Measurements from ENCODE around the gene SMC1B. TPM values are rescaled to one million over a fixed set of nuclear protein-coding genes. Genes with fewer than 3 reads are reported as not detected.

Gene SMC1B
- total RNA-seq, 1 donor from 2014 or later, result not detected

DNA sequence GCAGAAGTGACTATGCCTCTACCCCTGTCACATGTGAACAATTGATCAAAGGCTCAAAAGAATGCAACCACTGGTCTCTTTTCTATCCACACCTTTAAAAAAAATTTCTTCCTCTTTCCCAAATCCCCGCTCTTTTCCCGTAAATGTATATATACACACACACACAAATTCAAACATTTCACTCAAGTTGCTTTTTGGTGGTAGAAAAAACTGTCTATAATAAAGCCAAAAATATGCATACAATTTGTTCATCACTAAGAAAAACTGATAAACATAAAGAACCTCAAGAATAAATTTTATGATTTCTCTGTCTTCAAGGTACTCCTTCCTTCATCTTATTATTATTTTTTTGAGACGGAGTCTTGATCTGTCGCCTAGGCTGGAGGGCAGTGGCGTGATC lies 5.6 kb downstream of the SMC1B start:
- no peak overlapping the region for H3K4me3 Mint-ChIP-seq (ENCODE audit: unreplicated experiment)

DNA sequence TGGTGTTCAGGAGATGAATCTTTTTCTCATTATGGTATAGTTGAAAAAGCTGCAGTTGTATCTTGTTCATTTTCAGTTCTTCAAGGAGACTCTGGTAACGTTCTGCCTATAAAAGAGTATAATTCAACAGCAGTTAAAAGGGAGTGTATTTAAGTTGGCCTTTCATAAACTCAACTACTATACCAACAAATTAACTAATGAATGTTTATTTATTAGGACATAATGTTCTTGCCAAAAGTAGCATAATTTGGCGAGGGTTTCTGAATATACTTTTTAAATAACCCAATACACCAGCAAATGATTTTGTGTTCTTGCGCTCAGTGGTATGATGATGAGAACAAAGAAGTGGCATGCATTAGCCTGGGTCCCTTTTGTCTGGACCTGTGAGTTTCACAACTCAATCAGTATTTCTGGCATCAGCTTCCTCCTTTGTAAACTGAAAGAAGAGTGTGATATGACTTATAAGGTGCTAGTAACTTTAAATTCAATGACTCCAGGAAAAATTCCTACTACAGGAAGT lies 10.9 kb downstream of the SMC1B start:
- H3K4me1 Mint-ChIP-seq (ENCODE audit: unreplicated experiment), result no peaks in the 10 kb centered on the region
- TF ChIP-seq, protein P1, sequence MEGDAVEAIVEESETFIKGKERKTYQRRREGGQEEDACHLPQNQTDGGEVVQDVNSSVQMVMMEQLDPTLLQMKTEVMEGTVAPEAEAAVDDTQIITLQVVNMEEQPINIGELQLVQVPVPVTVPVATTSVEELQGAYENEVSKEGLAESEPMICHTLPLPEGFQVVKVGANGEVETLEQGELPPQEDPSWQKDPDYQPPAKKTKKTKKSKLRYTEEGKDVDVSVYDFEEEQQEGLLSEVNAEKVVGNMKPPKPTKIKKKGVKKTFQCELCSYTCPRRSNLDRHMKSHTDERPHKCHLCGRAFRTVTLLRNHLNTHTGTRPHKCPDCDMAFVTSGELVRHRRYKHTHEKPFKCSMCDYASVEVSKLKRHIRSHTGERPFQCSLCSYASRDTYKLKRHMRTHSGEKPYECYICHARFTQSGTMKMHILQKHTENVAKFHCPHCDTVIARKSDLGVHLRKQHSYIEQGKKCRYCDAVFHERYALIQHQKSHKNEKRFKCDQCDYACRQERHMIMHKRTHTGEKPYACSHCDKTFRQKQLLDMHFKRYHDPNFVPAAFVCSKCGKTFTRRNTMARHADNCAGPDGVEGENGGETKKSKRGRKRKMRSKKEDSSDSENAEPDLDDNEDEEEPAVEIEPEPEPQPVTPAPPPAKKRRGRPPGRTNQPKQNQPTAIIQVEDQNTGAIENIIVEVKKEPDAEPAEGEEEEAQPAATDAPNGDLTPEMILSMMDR (IDR thresholded peaks at IDR 0.05; ENCODE audit: unreplicated experiment), result no peak
- no peaks in the 10 kb centered on the region for H3K9me3 Mint-ChIP-seq (ENCODE audit: unreplicated experiment)
- no peak overlapping the region for H3K4me3 Mint-ChIP-seq (ENCODE audit: unreplicated experiment)
- DNase-seq (ENCODE audit: low spot score), result no peak
- H3K36me3 Mint-ChIP-seq (ENCODE audit: low read depth, unreplicated experiment), result no peaks in the 10 kb centered on the region
- no peaks in the 10 kb centered on the region for H3K27me3 Mint-ChIP-seq (ENCODE audit: unreplicated experiment)
- H3K27ac Mint-ChIP-seq (ENCODE audit: unreplicated experiment), result no peak overlapping the region

More for the DNA sequence above, 5.6 kb downstream of the SMC1B start:
- DNase-seq (ENCODE audit: low spot score), result no peak
- Mint-ChIP-seq H3K27me3 (ENCODE audit: unreplicated experiment) (no peaks in the 10 kb centered on the region), H3K36me3 (ENCODE audit: low read depth, unreplicated experiment) (no peaks in the 10 kb centered on the region), H3K27ac (ENCODE audit: unreplicated experiment) (no peak overlapping the region), H3K4me1 (ENCODE audit: unreplicated experiment) (no peaks in the 10 kb centered on the region), H3K9me3 (ENCODE audit: unreplicated experiment) (no peaks in the 10 kb centered on the region)
- TF ChIP-seq, protein P1 (IDR thresholded peaks at IDR 0.05; ENCODE audit: unreplicated experiment), result no peak

DNA sequence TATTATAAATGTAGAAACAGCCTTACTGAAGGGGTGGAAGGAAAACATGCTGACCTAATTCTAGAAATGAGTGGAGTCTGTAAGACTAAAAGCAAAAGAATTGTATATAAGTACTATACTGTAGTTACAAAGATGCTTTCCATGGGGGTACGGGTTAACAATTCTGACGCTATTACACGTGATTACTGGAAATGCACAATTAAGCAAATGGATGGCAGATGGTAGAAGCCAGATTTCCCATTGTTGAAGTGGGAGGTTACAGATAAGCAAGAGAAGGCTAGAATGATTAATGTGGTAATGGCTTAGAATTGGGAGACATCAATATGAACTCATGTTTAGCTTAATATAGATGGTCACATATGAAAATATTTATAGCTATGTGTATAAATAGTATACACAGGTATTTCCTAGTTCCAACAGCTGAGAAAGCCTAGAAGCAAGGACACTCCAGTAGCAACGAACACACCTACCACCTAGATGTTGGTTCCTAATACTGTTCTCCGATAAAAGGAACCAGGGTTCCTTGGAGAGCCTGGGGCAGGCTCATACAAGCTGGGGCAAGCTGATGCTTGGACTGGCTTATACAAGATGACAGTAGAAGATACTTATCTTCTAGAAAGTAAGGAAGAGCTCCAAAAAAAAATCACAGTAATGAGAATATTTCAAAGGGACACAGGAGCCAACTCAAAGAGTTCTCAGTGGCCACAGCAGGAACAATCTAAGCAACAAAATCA lies 13.5 kb downstream of the SMC1B start:
- Mint-ChIP-seq H3K9me3 (ENCODE audit: unreplicated experiment) (no peaks in the 10 kb centered on the region), H3K27ac (ENCODE audit: unreplicated experiment) (no peak overlapping the region), H3K27me3 (ENCODE audit: unreplicated experiment) (no peaks in the 10 kb centered on the region)

DNA sequence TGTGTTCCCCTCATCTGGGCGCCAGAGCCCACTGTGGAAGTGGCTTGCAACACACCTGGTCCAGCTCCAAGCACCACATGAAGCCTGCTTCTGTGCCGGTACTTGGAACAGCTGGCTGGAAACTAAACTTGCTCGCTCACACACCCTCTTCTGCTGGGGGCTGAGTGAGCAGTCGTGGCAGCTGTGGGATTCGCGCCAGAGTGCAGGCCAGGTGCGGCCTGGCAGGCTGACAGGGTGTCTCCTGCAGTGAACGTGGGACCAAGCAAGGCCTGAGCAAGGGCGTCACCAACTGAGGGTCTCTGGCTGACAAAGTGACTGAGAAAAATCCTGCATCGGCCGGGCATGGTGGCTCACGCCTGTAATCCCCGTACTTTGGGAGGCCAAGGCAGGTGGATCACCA lies 15.2 kb downstream of the SMC1B start:
- no peak overlapping the region for H3K27ac Mint-ChIP-seq (ENCODE audit: unreplicated experiment)
- DNase-seq (ENCODE audit: low spot score), result no peak
- H3K4me3 Mint-ChIP-seq (ENCODE audit: unreplicated experiment), result no peak overlapping the region
- no peaks in the 10 kb centered on the region for H3K4me1 Mint-ChIP-seq (ENCODE audit: unreplicated experiment)
- no peaks in the 10 kb centered on the region for H3K27me3 Mint-ChIP-seq (ENCODE audit: unreplicated experiment)
- TF ChIP-seq, protein P1 (IDR thresholded peaks at IDR 0.05; ENCODE audit: unreplicated experiment), result no peak
- no peaks in the 10 kb centered on the region for H3K9me3 Mint-ChIP-seq (ENCODE audit: unreplicated experiment)
- no peaks in the 10 kb centered on the region for H3K36me3 Mint-ChIP-seq (ENCODE audit: low read depth, unreplicated experiment)

More for the DNA sequence above, 13.5 kb downstream of the SMC1B start:
- Mint-ChIP-seq H3K36me3 (ENCODE audit: low read depth, unreplicated experiment) (no peaks in the 10 kb centered on the region), H3K4me3 (ENCODE audit: unreplicated experiment) (no peak overlapping the region), H3K4me1 (ENCODE audit: unreplicated experiment) (no peaks in the 10 kb centered on the region)
- TF ChIP-seq, protein P1 (IDR thresholded peaks at IDR 0.05; ENCODE audit: unreplicated experiment), result no peak
- no peak for DNase-seq (ENCODE audit: low spot score)

DNA sequence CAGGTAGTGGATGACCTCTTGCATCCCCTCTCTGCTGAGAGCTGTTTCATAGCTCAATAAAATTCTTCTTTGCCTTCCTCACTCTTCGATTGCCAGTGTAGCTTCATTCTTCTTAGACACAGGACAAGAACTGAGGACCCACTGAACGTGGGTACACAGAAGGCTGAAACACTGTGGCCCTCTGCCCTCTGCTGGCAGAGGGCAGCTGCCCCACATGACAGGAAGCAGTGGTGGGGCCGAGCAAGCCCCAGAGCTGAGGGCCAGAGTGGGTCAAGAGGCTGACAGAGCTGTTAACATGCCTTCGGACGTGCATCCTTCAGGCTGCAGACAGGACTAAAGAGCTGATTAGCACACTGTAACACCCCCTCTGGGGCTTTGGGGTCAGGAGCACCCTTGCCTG lies 15.6 kb downstream of the SMC1B start:
- Mint-ChIP-seq H3K27ac (ENCODE audit: unreplicated experiment) (no peak overlapping the region), H3K4me3 (ENCODE audit: unreplicated experiment) (no peak overlapping the region), H3K36me3 (ENCODE audit: low read depth, unreplicated experiment) (no peaks in the 10 kb centered on the region), H3K9me3 (ENCODE audit: unreplicated experiment) (no peaks in the 10 kb centered on the region), H3K27me3 (ENCODE audit: unreplicated experiment) (no peaks in the 10 kb centered on the region), H3K4me1 (ENCODE audit: unreplicated experiment) (no peaks in the 10 kb centered on the region)
- no peak for DNase-seq (ENCODE audit: low spot score)
- TF ChIP-seq, protein P1 (IDR thresholded peaks at IDR 0.05; ENCODE audit: unreplicated experiment), result no peak

All from endothelial cell (in vitro differentiated cells).